Memory B cell (primary cell): Measurements from ENCODE around the gene PADI6.

Experiments used
- ATAC-seq: fragments of 150-1000 bp; cut with Tn5 transposase; 2 replicates; pipeline ENCODE4 v1.10.0; 2021; ENCODE audit warnings: low read depth, mild to moderate bottlenecking, moderate library complexity
- DNase-seq, 2 donors: peaks; one replicate each; pipeline ENCODE4 v3.0.0; 2022; ENCODE audit warnings: low spot score in 2 of 2
- H3K27ac Mint-ChIP-seq: one replicate; pipeline ENCODE4 v1.8.0; 2022; ENCODE audit warnings: mild to moderate bottlenecking, moderate library complexity, mixed read lengths
- H3K27me3 Mint-ChIP-seq: one replicate; pipeline ENCODE4 v1.8.0; 2022; ENCODE audit warnings: mixed read lengths
- H3K36me3 Mint-ChIP-seq: one replicate; pipeline ENCODE4 v1.8.0; 2022; ENCODE audit warnings: mild to moderate bottlenecking, mixed read lengths
- H3K4me1 Mint-ChIP-seq: one replicate; pipeline ENCODE4 v1.8.0; 2022; ENCODE audit warnings: mixed read lengths
- H3K4me3 Mint-ChIP-seq: one replicate; pipeline ENCODE4 v1.8.0; 2022; ENCODE audit warnings: mild to moderate bottlenecking, moderate library complexity, mixed read lengths
- H3K9me3 Mint-ChIP-seq: one replicate; pipeline ENCODE4 v1.8.0; 2022; ENCODE audit warnings: mixed read lengths

PADI6 gene

DNA sequence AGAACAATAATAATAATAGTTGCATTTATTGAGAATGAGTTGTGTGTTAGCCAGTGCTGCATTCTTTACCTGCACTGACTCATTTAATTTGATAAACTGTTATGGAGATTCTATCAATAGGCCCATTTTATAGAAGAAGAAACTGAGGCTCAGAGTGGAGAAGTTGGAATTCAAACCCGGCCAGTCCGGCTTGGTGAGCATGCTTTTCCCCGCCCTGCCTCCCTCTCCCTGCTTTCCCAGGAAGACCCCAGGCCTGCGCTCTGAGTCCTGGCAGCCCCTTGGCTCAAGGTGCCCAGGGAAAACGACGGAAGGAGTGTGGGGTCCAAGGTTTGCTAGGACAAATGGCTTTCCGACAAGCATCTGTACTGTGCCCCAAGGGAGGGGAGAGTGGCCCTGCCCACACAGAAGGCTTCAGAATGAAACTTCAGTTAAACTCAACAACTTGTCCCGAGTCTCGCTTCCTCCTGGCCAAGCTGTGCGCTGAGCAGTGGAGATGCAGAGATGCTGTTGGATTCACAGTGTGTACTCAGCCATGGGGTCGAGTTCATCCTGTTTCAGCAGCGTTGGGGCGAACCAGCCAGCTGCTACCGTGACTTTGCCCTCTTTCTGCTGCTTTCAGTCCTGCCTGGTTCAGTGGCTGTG is 23.3 kb upstream of the PADI6 start:
- Mint-ChIP-seq H3K36me3 (peaks cover 2% of the 10 kb centered on the region), H3K27ac (no peak overlapping the region), H3K4me1 (no peaks in the 10 kb centered on the region), H3K4me3 (no peak overlapping the region), H3K27me3 (peaks cover 32% of the 10 kb centered on the region), H3K9me3 (peaks cover 5% of the 10 kb centered on the region)
- no peak for DNase-seq
- no peak for ATAC-seq

- H3K27ac Mint-ChIP-seq, result no peak overlapping the region
- peaks cover 2% of the 10 kb centered on the region for H3K36me3 Mint-ChIP-seq
- H3K27me3 Mint-ChIP-seq, result peaks cover 32% of the 10 kb centered on the region
- ATAC-seq (no peak), DNase-seq (no peak)
- no peaks in the 10 kb centered on the region for H3K4me1 Mint-ChIP-seq
- H3K4me3 Mint-ChIP-seq, result no peak overlapping the region
- H3K9me3 Mint-ChIP-seq, result peaks cover 1% of the 10 kb centered on the region
Measured at GRCh38 chr1:17350083-17350482, 21.9 kb upstream of the PADI6 start.

GRCh38 chr1:17350928-17351446 is 21.0 kb upstream of the PADI6 start:
- peaks cover 32% of the 10 kb centered on the region for H3K27me3 Mint-ChIP-seq
- H3K4me3 Mint-ChIP-seq, result no peak overlapping the region
- peaks cover 3% of the 10 kb centered on the region for H3K4me1 Mint-ChIP-seq
- peaks cover 2% of the 10 kb centered on the region for H3K36me3 Mint-ChIP-seq
- no peak overlapping the region for H3K27ac Mint-ChIP-seq
- no peaks in the 10 kb centered on the region for H3K9me3 Mint-ChIP-seq
- no peak for ATAC-seq
- DNase-seq, result no peak

- no peak overlapping the region for H3K4me3 Mint-ChIP-seq
- no peak for DNase-seq
- no peak for ATAC-seq
- H3K4me1 Mint-ChIP-seq, result peaks cover 6% of the 10 kb centered on the region
- H3K9me3 Mint-ChIP-seq, result no peaks in the 10 kb centered on the region
- H3K36me3 Mint-ChIP-seq, result peaks cover under 1% of the 10 kb centered on the region
- H3K27me3 Mint-ChIP-seq, result peaks cover 32% of the 10 kb centered on the region
- H3K27ac Mint-ChIP-seq, result no peak overlapping the region
Measured at GRCh38 chr1:17351598-17352324, 20.2 kb upstream of the PADI6 start.

DNA sequence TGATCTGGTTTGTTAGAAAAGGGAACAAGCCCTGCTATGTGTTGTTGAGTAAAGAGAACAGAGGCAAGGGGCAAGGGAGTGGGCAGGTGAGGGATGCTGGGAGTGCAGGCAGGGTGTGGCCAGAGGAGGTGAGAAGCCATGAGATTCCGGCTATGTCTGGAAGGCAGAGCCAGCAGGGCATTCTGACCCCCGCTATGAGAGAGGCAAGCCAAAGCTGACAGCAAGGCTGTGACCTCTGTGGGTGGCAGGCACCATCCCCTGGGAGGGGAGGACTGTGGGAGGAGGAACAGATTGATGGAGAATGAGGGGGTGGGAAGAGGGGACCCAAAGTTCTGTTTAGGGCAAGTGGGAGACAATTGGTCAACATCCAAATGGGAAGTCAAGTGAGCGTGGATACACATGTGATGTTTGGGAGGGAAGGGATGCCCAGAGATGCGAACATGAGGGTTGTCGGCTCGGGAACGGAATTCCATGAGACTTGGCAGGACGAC is 19.5 kb upstream of the PADI6 start:
- H3K4me1 Mint-ChIP-seq, result peaks cover 6% of the 10 kb centered on the region
- no peaks in the 10 kb centered on the region for H3K36me3 Mint-ChIP-seq
- H3K9me3 Mint-ChIP-seq, result no peaks in the 10 kb centered on the region
- ATAC-seq (no peak), DNase-seq (no peak)
- H3K4me3 Mint-ChIP-seq, result no peak overlapping the region
- no peak overlapping the region for H3K27ac Mint-ChIP-seq
- H3K27me3 Mint-ChIP-seq, result peaks cover 32% of the 10 kb centered on the region

GRCh38 chr1:17355898-17356297 is 16.1 kb upstream of the PADI6 start:
- Mint-ChIP-seq H3K27me3 (peaks cover 23% of the 10 kb centered on the region), H3K27ac (no peak overlapping the region), H3K4me1 (peaks cover 6% of the 10 kb centered on the region), H3K4me3 (no peak overlapping the region), H3K9me3 (no peaks in the 10 kb centered on the region), H3K36me3 (no peaks in the 10 kb centered on the region)
- ATAC-seq (no peak), DNase-seq (no peak)

DNA sequence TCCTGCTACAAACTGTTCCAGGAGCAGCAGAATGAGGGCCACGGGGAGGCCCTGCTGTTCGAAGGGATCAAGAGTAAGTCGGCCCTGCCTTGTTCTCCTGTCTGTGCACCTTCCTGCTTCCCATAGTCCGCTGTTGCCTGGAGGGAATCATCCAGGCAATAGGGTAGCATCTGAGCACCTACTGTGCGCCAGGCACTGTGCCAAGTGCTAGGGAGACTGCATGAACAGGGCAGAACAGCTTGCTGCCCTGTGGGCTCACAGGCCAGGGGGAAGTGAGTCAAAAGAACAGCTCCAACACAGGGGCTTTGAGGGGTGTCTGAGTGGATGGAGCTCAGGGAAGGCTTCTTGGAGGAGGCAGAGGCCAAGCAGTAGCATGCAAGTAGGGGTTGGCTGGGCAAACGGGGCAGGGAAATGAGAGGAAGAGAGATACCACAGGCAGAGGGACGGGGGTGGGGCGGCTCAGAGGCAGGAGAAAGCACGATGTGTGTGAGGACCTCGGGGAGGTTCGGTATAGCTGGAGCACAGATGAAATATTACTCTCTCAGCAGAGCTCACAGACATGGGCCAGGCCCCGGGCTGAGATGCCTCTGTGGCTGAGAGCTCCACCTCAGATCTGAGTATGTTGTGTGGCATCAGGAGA is 15.5 kb upstream of the PADI6 start:
- DNase-seq (no peak), ATAC-seq (no peak)
- Mint-ChIP-seq H3K27me3 (peaks cover 24% of the 10 kb centered on the region), H3K4me1 (peaks cover 6% of the 10 kb centered on the region), H3K27ac (no peak overlapping the region), H3K36me3 (no peaks in the 10 kb centered on the region), H3K4me3 (no peak overlapping the region), H3K9me3 (no peaks in the 10 kb centered on the region)

DNA sequence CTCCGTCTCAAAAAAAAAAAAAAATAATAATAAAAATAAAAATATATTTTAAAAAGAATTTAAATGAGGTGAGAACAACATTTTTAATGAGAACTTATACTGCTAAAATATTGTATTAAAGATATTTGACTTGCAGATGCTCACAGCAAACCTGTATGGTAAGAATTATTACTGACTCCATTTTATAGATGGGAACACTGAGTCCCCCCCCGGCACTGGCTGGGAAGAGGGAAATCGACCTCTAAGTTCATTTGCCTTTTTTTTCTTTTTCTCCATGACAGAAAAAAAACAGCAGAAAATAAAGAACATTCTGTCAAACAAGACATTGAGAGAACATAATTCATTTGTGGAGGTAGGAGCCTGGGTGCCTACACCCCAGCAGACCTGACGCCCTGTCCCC is 13.4 kb upstream of the PADI6 start:
- ATAC-seq, result no peak
- DNase-seq, result no peak
- no peaks in the 10 kb centered on the region for H3K36me3 Mint-ChIP-seq
- peaks cover 12% of the 10 kb centered on the region for H3K27me3 Mint-ChIP-seq
- no peak overlapping the region for H3K27ac Mint-ChIP-seq
- H3K4me3 Mint-ChIP-seq, result no peak overlapping the region
- H3K9me3 Mint-ChIP-seq, result no peaks in the 10 kb centered on the region
- H3K4me1 Mint-ChIP-seq, result peaks cover 6% of the 10 kb centered on the region

GRCh38 chr1:17359031-17359430 is 13.0 kb upstream of the PADI6 start:
- ATAC-seq (no peak), DNase-seq (no peak)
- H3K36me3 Mint-ChIP-seq, result no peaks in the 10 kb centered on the region
- H3K9me3 Mint-ChIP-seq, result no peaks in the 10 kb centered on the region
- H3K27me3 Mint-ChIP-seq, result peaks cover 13% of the 10 kb centered on the region
- no peak overlapping the region for H3K27ac Mint-ChIP-seq
- peaks cover 6% of the 10 kb centered on the region for H3K4me1 Mint-ChIP-seq
- no peak overlapping the region for H3K4me3 Mint-ChIP-seq

GRCh38 chr1:17359808-17360207 is 12.2 kb upstream of the PADI6 start:
- Mint-ChIP-seq H3K36me3 (no peaks in the 10 kb centered on the region), H3K27me3 (peaks cover 13% of the 10 kb centered on the region), H3K27ac (no peak overlapping the region), H3K9me3 (no peaks in the 10 kb centered on the region), H3K4me1 (peaks cover 6% of the 10 kb centered on the region), H3K4me3 (no peak overlapping the region)
- DNase-seq, result no peak
- ATAC-seq, result no peak

DNA sequence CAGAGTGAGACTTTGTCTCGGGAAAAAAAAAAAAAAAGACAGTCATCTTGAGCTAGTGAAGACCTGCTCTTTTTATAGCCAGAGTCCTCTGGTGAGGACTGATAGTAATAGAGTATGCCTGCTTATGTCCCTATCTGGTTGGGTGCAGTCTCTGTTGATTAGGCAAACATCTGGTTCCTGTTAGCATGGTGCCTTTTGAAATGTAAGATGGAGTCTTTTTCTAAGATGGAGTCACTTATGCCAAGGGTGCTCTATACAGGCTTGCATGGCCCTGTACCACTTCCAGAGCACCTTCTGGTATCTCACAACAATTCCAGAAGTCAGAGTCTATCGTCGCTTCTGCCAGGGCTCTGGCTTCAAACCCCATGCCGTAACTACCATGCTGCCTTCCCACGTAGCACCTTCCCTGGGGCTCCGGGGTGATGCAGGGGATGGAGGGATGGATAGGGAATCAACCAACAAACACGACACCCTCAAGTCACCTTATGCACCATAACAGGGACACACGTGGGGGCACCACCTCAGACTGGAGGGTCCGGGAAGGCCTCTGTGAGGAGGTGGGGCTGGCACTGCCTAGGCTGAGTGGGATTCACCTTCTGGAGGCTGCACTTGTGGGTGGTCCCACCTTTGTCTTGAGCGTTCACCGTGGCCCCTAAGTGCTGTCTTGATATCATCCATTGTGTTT is 11.6 kb upstream of the PADI6 start:
- H3K27me3 Mint-ChIP-seq, result peaks cover 13% of the 10 kb centered on the region
- H3K4me1 Mint-ChIP-seq, result peaks cover 6% of the 10 kb centered on the region
- H3K9me3 Mint-ChIP-seq, result no peaks in the 10 kb centered on the region
- H3K4me3 Mint-ChIP-seq, result no peak overlapping the region
- DNase-seq, result no peak
- no peaks in the 10 kb centered on the region for H3K36me3 Mint-ChIP-seq
- no peak for ATAC-seq
- no peak overlapping the region for H3K27ac Mint-ChIP-seq

DNA sequence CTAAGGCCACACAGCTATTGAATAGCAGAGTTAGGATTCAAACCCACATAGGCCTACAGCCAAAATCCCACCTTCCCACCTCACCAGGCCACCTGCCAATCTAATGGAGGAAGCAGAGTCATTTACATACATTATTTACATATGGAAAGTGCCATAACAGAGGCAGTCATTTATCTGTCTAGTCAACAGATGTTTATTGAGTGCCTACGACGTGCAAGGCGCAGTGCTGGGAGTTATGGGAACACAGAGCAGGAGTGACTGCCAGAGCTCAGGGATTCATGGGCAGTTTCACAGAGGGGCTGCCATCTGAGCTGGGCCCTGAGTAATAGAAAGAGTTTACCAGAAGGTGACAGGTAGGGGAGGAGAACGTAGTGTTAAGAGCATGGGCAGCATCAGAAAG is 10.3 kb upstream of the PADI6 start:
- Mint-ChIP-seq H3K9me3 (no peaks in the 10 kb centered on the region), H3K27me3 (peaks cover 9% of the 10 kb centered on the region), H3K4me3 (no peak overlapping the region), H3K4me1 (peaks cover under 1% of the 10 kb centered on the region), H3K36me3 (no peaks in the 10 kb centered on the region), H3K27ac (no peak overlapping the region)
- ATAC-seq (no peak), DNase-seq (no peak)

DNA sequence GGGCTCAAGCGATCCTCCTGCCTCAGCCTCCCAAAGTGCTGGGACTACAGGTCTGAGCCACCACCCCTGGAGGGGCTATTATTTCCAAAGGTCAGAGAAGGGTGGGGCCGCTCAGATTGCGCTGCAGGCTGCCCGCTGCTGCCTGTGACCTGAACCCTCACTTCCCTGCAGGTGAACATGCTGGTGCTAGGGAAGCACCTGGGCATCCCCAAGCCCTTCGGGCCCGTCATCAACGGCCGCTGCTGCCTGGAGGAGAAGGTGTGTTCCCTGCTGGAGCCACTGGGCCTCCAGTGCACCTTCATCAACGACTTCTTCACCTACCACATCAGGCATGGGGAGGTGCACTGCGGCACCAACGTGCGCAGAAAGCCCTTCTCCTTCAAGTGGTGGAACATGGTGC is 8.6 kb upstream of the PADI6 start:
- no peaks in the 10 kb centered on the region for H3K9me3 Mint-ChIP-seq

GRCh38 chr1:17363771-17364170 is 8.2 kb upstream of the PADI6 start:
- Mint-ChIP-seq H3K27me3 (peaks cover 10% of the 10 kb centered on the region), H3K9me3 (no peaks in the 10 kb centered on the region), H3K27ac (no peak overlapping the region), H3K36me3 (no peaks in the 10 kb centered on the region), H3K4me1 (no peaks in the 10 kb centered on the region), H3K4me3 (no peak overlapping the region)
- DNase-seq (no peak), ATAC-seq (no peak)

More for the DNA sequence above, 8.6 kb upstream of the PADI6 start:
- H3K4me1 Mint-ChIP-seq, result no peaks in the 10 kb centered on the region
- no peak for ATAC-seq
- H3K4me3 Mint-ChIP-seq, result no peak overlapping the region
- no peaks in the 10 kb centered on the region for H3K36me3 Mint-ChIP-seq
- peaks cover 10% of the 10 kb centered on the region for H3K27me3 Mint-ChIP-seq
- H3K27ac Mint-ChIP-seq, result no peak overlapping the region
- no peak for DNase-seq
